ENCODE measurements around the gene YDJC. TPM values are rescaled to one million over a fixed set of nuclear protein-coding genes. Genes with fewer than 3 reads are reported as not detected.

Gene YDJC
- total and polyA plus RNA-seq, 2 donors from 2014 or later: 24.7 to 28.2 TPM

DNA sequence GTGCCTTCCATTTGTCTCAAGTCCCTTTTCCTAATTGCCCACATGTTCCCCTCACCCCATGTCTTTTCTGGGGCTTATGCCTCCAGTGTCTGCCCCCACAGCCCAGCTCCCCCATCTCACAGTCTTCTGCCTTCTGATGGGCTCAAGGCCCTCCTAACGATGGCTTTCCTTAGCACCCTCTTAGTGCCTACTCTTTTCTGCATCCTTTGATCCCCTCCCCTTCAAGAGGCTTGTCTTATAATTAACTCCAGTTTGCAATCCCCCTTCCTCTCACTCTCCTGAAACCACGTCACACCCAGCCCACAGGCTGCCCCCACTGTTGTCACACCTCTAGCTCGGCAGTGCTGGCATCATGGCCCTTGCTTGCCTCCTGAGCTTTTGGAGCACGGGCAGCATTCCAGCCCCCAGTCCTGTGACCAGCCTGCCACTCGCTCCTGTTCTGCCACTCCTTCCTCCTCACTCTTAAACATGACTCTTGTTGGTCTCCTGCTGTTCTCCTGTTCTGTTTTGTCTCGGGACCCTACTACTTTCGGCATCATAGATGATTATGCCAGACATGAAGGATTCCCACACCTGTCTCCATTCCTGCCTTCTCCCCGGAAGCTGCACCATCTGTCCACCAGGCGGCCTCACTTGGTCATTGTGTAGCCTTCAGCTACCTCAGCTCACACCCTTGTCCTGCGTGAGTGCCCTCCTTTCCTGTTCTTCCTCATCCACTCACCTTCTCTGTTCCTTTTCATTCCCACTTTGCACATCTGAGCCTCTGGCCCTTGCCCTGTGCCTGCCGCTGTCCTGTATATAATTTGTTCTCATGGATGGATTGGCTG, 36.2 kb downstream of the YDJC start:
- H3K36me3 ChIP-seq (ENCODE audit: control insufficient read depth in 2 of 3, insufficient read depth in 3 of 3, low read length in 3 of 3): peaks cover 0 to 22% (median 15%) of the 10 kb centered on the region in 3 donors
- intact Hi-C loops (cut with DNase I): no loop called here
- peaks cover 0 to 9% (median 9%) of the 10 kb centered on the region in 3 donors for H3K4me1 ChIP-seq (ENCODE audit: control insufficient read depth in 2 of 3, insufficient read depth in 2 of 3, low read depth in 1 of 3, low read length in 3 of 3)
- DNase-seq: no peak
- no peaks in the 10 kb centered on the region for H3K9me3 ChIP-seq (ENCODE audit: control insufficient read depth in 2 of 3, insufficient read depth in 1 of 3, low read length in 3 of 3)
- no peaks in the 10 kb centered on the region for H3K27me3 ChIP-seq (ENCODE audit: control insufficient read depth, insufficient read depth, low read length)
- no peak for FAIRE-seq
- TF ChIP-seq, protein P1, sequence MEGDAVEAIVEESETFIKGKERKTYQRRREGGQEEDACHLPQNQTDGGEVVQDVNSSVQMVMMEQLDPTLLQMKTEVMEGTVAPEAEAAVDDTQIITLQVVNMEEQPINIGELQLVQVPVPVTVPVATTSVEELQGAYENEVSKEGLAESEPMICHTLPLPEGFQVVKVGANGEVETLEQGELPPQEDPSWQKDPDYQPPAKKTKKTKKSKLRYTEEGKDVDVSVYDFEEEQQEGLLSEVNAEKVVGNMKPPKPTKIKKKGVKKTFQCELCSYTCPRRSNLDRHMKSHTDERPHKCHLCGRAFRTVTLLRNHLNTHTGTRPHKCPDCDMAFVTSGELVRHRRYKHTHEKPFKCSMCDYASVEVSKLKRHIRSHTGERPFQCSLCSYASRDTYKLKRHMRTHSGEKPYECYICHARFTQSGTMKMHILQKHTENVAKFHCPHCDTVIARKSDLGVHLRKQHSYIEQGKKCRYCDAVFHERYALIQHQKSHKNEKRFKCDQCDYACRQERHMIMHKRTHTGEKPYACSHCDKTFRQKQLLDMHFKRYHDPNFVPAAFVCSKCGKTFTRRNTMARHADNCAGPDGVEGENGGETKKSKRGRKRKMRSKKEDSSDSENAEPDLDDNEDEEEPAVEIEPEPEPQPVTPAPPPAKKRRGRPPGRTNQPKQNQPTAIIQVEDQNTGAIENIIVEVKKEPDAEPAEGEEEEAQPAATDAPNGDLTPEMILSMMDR (IDR thresholded peaks at IDR 0.05; ENCODE audit: borderline replicate concordance, extremely low read depth, insufficient read depth): no peak
- no peak overlapping the region for H3K4me3 ChIP-seq (ENCODE audit: low read length in 3 of 3)
- H3K9ac ChIP-seq (ENCODE audit: low read length in 3 of 3): no peak overlapping the region
- H3K27ac ChIP-seq (ENCODE audit: low read depth in 2 of 2, low read length in 2 of 2): no peak overlapping the region

DNA sequence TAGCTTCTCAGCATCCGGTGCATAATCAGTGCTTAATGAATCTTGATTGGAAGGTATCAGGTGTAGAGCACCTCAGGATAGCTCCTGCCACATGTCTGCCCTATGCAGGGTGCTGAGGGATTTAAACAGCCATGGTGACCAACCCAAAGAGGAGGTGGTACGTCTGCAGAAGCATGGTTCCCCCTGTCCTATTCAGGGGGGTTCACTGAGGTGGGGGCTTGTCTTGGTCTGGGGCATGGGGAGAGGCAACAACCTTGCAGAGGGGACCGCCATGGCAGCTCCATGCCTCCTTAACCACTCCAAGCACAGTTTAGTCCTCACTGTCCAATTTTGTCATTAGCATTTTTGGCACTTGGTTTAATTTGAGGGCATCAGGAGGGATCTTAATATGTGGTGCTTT, 37.4 kb downstream of the YDJC start:
- no peak overlapping the region for H3K4me3 ChIP-seq (ENCODE audit: low read length in 3 of 3)
- H3K9me3 ChIP-seq (ENCODE audit: control insufficient read depth in 2 of 3, insufficient read depth in 1 of 3, low read length in 3 of 3): no peaks in the 10 kb centered on the region
- intact Hi-C loops (cut with DNase I): no loop called here
- H3K9ac ChIP-seq (ENCODE audit: low read length in 3 of 3): no peak overlapping the region
- H3K27me3 ChIP-seq (ENCODE audit: control insufficient read depth, insufficient read depth, low read length): no peaks in the 10 kb centered on the region
- no peak overlapping the region for H3K27ac ChIP-seq (ENCODE audit: low read depth in 2 of 2, low read length in 2 of 2)
- no peak for DNase-seq
- peaks cover 0 to 9% (median 9%) of the 10 kb centered on the region in 3 donors for H3K4me1 ChIP-seq (ENCODE audit: control insufficient read depth in 2 of 3, insufficient read depth in 2 of 3, low read depth in 1 of 3, low read length in 3 of 3)
- peaks cover 0 to 22% (median 15%) of the 10 kb centered on the region in 3 donors for H3K36me3 ChIP-seq (ENCODE audit: control insufficient read depth in 2 of 3, insufficient read depth in 3 of 3, low read length in 3 of 3)
- no peak for FAIRE-seq
- TF ChIP-seq, protein P1 (IDR thresholded peaks at IDR 0.05; ENCODE audit: borderline replicate concordance, extremely low read depth, insufficient read depth): no peak

DNA sequence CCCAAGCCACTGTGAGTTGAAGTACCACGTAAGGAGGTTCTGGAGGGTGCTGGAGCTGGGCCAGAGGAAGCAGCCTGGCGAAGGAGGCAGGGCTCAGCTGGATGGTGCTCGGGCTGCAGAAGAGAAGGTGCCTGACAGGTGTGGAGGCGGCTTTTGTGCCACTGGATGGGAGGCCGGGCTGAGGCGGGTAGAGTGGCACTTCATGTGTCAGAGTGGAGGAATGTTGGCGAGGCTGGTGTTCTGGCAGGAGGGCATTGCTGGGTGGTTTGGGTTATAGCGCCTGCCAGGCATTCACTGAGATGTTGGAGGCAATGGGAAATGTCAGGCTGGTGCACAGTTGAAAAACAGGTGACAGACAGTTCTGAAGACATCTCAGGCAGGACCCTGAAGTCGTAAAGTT, 38.1 kb downstream of the YDJC start:
- no peak for DNase-seq
- Histone ChIP-seq H3K4me1 (ENCODE audit: control insufficient read depth in 2 of 3, insufficient read depth in 2 of 3, low read depth in 1 of 3, low read length in 3 of 3) (peaks cover 0 to 9% (median 9%) of the 10 kb centered on the region in 3 donors), H3K9me3 (ENCODE audit: control insufficient read depth in 2 of 3, insufficient read depth in 1 of 3, low read length in 3 of 3) (no peaks in the 10 kb centered on the region)

More for the DNA sequence above, 38.1 kb downstream of the YDJC start:
- intact Hi-C loops (cut with DNase I): no loop called here
- Histone ChIP-seq H3K36me3 (ENCODE audit: control insufficient read depth in 2 of 3, insufficient read depth in 3 of 3, low read length in 3 of 3) (peaks cover 0 to 22% (median 15%) of the 10 kb centered on the region in 3 donors), H3K9ac (ENCODE audit: low read length in 3 of 3) (no peak overlapping the region), H3K4me3 (ENCODE audit: low read length in 3 of 3) (no peak overlapping the region), H3K27me3 (ENCODE audit: control insufficient read depth, insufficient read depth, low read length) (no peaks in the 10 kb centered on the region), H3K27ac (ENCODE audit: low read depth in 2 of 2, low read length in 2 of 2) (no peak overlapping the region)
- TF ChIP-seq, protein P1 (IDR thresholded peaks at IDR 0.05; ENCODE audit: borderline replicate concordance, extremely low read depth, insufficient read depth): no peak
- no peak for FAIRE-seq
